ENCODE results near the gene RHOH. TPM values are rescaled to one million over a fixed set of nuclear protein-coding genes. Genes with fewer than 3 reads are reported as not detected.

Gene RHOH
- total RNA-seq, 1 experiment from 2014 or later = 0.24 TPM

Other genes starting within 250 kb of the RHOH start
- gene PDS5A, start 219.1 kb upstream of the RHOH start, total RNA-seq (2014; rRNA removed; shearing (Covaris generic); ENCODE audit: low replicate concordance) = 31.3 and 42.3 TPM in 2 replicates
- 1.6 and 5.1 TPM in 2 replicates for gene N4BP2, start 140.2 kb upstream of the RHOH start, total RNA-seq (2014; rRNA removed; shearing (Covaris generic); ENCODE audit: low replicate concordance)
- gene CHRNA9, start 138.3 kb downstream of the RHOH start, total RNA-seq (2014; rRNA removed; shearing (Covaris generic); ENCODE audit: low replicate concordance) = not detected in 2 replicates